HepG2 (cell line): ENCODE data around the gene MBL2. TPM values are rescaled to one million over a fixed set of nuclear protein-coding genes. Genes with fewer than 3 reads are reported as not detected.

Experiments used
- ELF3 ChIP-seq: IDR thresholded peaks from 2 replicates; pipeline ENCODE4 v1.6.1; 2016; ENCODE audit warnings: missing genetic modification reagents, missing compliant biosample characterization
- FOXA1 ChIP-seq, 2 experiments: fragments of 450-650 bp in 1 of 2; sonication (generic) in 1 of 2; formaldehyde crosslinking in 1 of 2; IDR thresholded peaks; 2 replicates each; pipeline versions ENCODE4 v1.4.0 to v1.6.1; 2016 to 2020; ENCODE audit warnings: missing genetic modification reagents in 1 of 2
- FOXP1 ChIP-seq, 2 experiments: fragments of 450-650 bp in 1 of 2; IDR thresholded peaks; 2 replicates each; pipeline ENCODE4 v1.6.1; 2017 to 2018; ENCODE audit warnings: antibody characterized with exemption in 1 of 2
- HMG20A ChIP-seq: IDR thresholded peaks from 2 replicates; pipeline ENCODE4 v1.6.1; 2016; ENCODE audit warnings: borderline replicate concordance
- IKZF1 ChIP-seq: fragments of 450-650 bp; IDR thresholded peaks from 2 replicates; pipeline ENCODE4 v1.7.1; 2016
- MIER2 ChIP-seq: IDR thresholded peaks from 2 replicates; pipeline ENCODE4 v1.6.1; 2016; ENCODE audit warnings: missing biosample characterization, missing genetic modification reagents
- SMAD3 ChIP-seq: sonication (generic); formaldehyde crosslinking; IDR thresholded peaks from 2 replicates; pipeline ENCODE4 v1.4.0; 2020; ENCODE audit warnings: missing genetic modification reagents
- THAP9 ChIP-seq: sonication (generic); formaldehyde crosslinking; IDR thresholded peaks from 2 replicates; pipeline ENCODE4; 2020; ENCODE audit warnings: missing genetic modification reagents, mild to moderate bottlenecking, borderline replicate concordance
- ZC3H4 ChIP-seq: sonication (generic); formaldehyde crosslinking; IDR thresholded peaks from 2 replicates; pipeline ENCODE4 v1.4.0; 2020; ENCODE audit warnings: missing genetic modification reagents, borderline replicate concordance
- ZFX ChIP-seq: sonication (generic); formaldehyde crosslinking; IDR thresholded peaks from 2 replicates; pipeline ENCODE4 v1.4.0; 2020; ENCODE audit warnings: mild to moderate bottlenecking, low read depth, missing genetic modification reagents, moderate library complexity
- ZMAT3 ChIP-seq: sonication (generic); formaldehyde crosslinking; conservative IDR thresholded peaks from 2 replicates; pipeline ENCODE4 v1.7.0; 2021; ENCODE audit warnings: missing genetic modification reagents
- ZNF253 ChIP-seq: sonication (generic); formaldehyde crosslinking; IDR thresholded peaks from 2 replicates; pipeline ENCODE4 v1.8.0; 2022; ENCODE audit warnings: mild to moderate bottlenecking, missing genetic modification reagents, borderline replicate concordance
- ZNF3 ChIP-seq: IDR thresholded peaks from 2 replicates; pipeline ENCODE4 v1.7.0; 2017; ENCODE audit warnings: inconsistent platforms
- ZNF382 ChIP-seq: sonication (generic); formaldehyde crosslinking; IDR thresholded peaks from 2 replicates; pipeline ENCODE4 v1.5.0; 2020; ENCODE audit warnings: missing genetic modification reagents, mild to moderate bottlenecking, borderline replicate concordance
- ZNF660 ChIP-seq: sonication (generic); formaldehyde crosslinking; IDR thresholded peaks from 2 replicates; pipeline ENCODE4 v1.5.1; 2020; ENCODE audit warnings: mild to moderate bottlenecking, low read depth, missing genetic modification reagents, borderline replicate concordance
- ZNF747 ChIP-seq: sonication (generic); formaldehyde crosslinking; IDR thresholded peaks from 2 replicates; pipeline ENCODE4 v1.8.1; 2023; ENCODE audit warnings: missing genetic modification reagents, mild to moderate bottlenecking, borderline replicate concordance
- polyA plus RNA-seq, 8 experiments: library from polyadenylated mRNA; depleted of rRNA in 3 of 8; stranded (reverse) in 7 of 8; unstranded in 1 of 8; fragments of >200 nt; fragmentation: Illumina TruSeq in 4 of 8; extraction: Trizol in 4 of 8; gene quantifications; 2 replicates each; pipeline versions ENCODE4 v1.2.1 to v1.2.3, GENCODE V29; 2011 to 2016; ENCODE audit warnings: low read depth in 4 of 8, missing spikeins in 1 of 8, mixed read lengths in 1 of 8; ENCODE audit not compliant: insufficient read depth in 1 of 8
- total RNA-seq, 5 experiments: library from RNA; depleted of rRNA; stranded (reverse); fragments of >200 nt; fragmentation: Illumina TruSeq; extraction: Trizol; gene quantifications; 2 replicates each; pipeline ENCODE4 v1.2.3, GENCODE V29; 2016; ENCODE audit warnings: low read depth in 1 of 5
- TF ChIP-seq, protein P1 (sequence below): IDR thresholded peaks from 2 replicates; pipeline ENCODE4 v1.4.0; 2020; ENCODE audit warnings: mild to moderate bottlenecking, missing genetic modification reagents
- TF ChIP-seq, protein P2 (sequence below): sonication (generic); formaldehyde crosslinking; IDR thresholded peaks from 2 replicates; pipeline ENCODE4 v1.4.0; 2020; ENCODE audit warnings: missing genetic modification reagents
- TF ChIP-seq, protein P3 (sequence below): sonication (generic); formaldehyde crosslinking; IDR thresholded peaks from 2 replicates; pipeline ENCODE4 v1.5.0; 2020; ENCODE audit warnings: missing genetic modification reagents

Gene MBL2
- total and polyA plus RNA-seq, 2 of the 13 experiments (the other 11 are each of a cell fraction or from before 2014, with no cell fraction given): 9.6 to 16.2 TPM

DNA sequence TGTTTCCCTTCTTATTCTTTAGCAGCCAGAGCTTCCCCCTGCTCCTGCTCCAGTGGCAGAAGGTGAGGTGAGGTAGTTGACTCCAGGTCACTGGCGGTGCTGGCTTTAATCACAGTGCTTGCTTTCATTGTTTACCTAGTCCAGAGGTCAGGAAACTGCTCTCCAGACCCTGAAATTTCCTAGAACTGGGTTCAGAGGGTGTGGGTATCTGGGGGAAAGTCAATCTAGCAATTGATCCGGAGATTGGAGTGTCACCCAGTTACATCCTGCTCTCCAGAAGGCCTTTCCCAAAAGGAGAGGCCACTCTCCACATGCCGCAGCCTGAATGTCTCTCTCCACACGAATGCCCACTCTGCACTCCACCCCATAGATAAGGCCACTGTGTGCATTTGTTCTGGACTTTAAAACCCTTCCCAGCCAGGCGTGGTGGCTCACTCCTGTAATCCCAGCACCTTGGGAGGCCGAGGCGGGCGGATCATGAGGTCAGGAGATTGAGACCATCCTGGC is 2.1 kb upstream of the MBL2 start (continued):
- no peak for TF ChIP-seq FOXP1 (IDR thresholded peaks at IDR 0.05)
- TF ChIP-seq FOXP1 (CRISPR knock-in tag; IDR thresholded peaks at IDR 0.05): peak; percentile 86; the same call in 1 of the 2 replicates
- peak; percentile 70 for TF ChIP-seq ZFX (CRISPR knock-in tag)
- no peak for TF ChIP-seq IKZF1
- TF ChIP-seq THAP9 (CRISPR knock-in tag): peak; percentile 36; the same call in 1 of the 2 replicates
- peak; percentile 94 for TF ChIP-seq ZNF747
- TF ChIP-seq SMAD3: peak; percentile 94; the same call in 1 of the 2 replicates
- no peak for TF ChIP-seq ZNF253
- peak; percentile 94 for TF ChIP-seq ELF3 (CRISPR knock-in tag)
- TF ChIP-seq ZMAT3 (CRISPR knock-in tag): 0 out of 2 replicates have a peak, but pooled peaks have one; percentile 40
- no peak for TF ChIP-seq ZNF382 (CRISPR knock-in tag)
- TF ChIP-seq, protein P1, sequence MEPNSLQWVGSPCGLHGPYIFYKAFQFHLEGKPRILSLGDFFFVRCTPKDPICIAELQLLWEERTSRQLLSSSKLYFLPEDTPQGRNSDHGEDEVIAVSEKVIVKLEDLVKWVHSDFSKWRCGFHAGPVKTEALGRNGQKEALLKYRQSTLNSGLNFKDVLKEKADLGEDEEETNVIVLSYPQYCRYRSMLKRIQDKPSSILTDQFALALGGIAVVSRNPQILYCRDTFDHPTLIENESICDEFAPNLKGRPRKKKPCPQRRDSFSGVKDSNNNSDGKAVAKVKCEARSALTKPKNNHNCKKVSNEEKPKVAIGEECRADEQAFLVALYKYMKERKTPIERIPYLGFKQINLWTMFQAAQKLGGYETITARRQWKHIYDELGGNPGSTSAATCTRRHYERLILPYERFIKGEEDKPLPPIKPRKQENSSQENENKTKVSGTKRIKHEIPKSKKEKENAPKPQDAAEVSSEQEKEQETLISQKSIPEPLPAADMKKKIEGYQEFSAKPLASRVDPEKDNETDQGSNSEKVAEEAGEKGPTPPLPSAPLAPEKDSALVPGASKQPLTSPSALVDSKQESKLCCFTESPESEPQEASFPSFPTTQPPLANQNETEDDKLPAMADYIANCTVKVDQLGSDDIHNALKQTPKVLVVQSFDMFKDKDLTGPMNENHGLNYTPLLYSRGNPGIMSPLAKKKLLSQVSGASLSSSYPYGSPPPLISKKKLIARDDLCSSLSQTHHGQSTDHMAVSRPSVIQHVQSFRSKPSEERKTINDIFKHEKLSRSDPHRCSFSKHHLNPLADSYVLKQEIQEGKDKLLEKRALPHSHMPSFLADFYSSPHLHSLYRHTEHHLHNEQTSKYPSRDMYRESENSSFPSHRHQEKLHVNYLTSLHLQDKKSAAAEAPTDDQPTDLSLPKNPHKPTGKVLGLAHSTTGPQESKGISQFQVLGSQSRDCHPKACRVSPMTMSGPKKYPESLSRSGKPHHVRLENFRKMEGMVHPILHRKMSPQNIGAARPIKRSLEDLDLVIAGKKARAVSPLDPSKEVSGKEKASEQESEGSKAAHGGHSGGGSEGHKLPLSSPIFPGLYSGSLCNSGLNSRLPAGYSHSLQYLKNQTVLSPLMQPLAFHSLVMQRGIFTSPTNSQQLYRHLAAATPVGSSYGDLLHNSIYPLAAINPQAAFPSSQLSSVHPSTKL (CRISPR knock-in tag): peak; percentile 99
- TF ChIP-seq FOXA1 (IDR thresholded peaks at IDR 0.05): peak; percentile 82
- peak; percentile 98 for TF ChIP-seq FOXA1 (CRISPR knock-in tag; IDR thresholded peaks at IDR 0.05)
- TF ChIP-seq ZC3H4 (CRISPR knock-in tag): peak; percentile 77; the same call in 1 of the 2 replicates
- TF ChIP-seq, protein P2, sequence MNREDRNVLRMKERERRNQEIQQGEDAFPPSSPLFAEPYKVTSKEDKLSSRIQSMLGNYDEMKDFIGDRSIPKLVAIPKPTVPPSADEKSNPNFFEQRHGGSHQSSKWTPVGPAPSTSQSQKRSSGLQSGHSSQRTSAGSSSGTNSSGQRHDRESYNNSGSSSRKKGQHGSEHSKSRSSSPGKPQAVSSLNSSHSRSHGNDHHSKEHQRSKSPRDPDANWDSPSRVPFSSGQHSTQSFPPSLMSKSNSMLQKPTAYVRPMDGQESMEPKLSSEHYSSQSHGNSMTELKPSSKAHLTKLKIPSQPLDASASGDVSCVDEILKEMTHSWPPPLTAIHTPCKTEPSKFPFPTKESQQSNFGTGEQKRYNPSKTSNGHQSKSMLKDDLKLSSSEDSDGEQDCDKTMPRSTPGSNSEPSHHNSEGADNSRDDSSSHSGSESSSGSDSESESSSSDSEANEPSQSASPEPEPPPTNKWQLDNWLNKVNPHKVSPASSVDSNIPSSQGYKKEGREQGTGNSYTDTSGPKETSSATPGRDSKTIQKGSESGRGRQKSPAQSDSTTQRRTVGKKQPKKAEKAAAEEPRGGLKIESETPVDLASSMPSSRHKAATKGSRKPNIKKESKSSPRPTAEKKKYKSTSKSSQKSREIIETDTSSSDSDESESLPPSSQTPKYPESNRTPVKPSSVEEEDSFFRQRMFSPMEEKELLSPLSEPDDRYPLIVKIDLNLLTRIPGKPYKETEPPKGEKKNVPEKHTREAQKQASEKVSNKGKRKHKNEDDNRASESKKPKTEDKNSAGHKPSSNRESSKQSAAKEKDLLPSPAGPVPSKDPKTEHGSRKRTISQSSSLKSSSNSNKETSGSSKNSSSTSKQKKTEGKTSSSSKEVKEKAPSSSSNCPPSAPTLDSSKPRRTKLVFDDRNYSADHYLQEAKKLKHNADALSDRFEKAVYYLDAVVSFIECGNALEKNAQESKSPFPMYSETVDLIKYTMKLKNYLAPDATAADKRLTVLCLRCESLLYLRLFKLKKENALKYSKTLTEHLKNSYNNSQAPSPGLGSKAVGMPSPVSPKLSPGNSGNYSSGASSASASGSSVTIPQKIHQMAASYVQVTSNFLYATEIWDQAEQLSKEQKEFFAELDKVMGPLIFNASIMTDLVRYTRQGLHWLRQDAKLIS (CRISPR knock-in tag): 0 out of 2 replicates have a peak, but pooled peaks have one; percentile 34
- TF ChIP-seq ZNF3 (CRISPR knock-in tag): peak; percentile 46; the same call in 1 of the 2 replicates
- TF ChIP-seq MIER2 (CRISPR knock-in tag): peak; percentile 57; the same call in 1 of the 2 replicates
- TF ChIP-seq, protein P3, sequence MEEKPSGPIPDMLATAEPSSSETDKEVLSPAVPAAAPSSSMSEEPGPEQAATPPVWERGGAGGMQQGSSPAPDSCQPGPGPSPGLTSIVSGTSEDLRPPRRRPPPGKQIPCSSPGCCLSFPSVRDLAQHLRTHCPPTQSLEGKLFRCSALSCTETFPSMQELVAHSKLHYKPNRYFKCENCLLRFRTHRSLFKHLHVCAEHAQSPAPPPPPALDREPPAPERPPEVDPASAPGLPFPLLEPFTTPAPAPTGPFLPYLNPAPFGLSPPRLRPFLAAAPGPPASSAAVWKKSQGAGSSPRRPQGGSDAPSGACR (CRISPR knock-in tag): peak; percentile 46; the same call in 1 of the 2 replicates
- TF ChIP-seq ZNF660: no peak
- TF ChIP-seq HMG20A (CRISPR knock-in tag): peak; percentile 98
